Spleen (tissue), 11 donors: Measurements from ENCODE around the gene ATE1. TPM values are rescaled to one million over a fixed set of nuclear protein-coding genes. Genes with fewer than 3 reads are reported as not detected.

Source experiments
- DNase-seq: peaks from one replicate; pipeline ENCODE4 v3.0.0-alpha.2; 2020
- H3K27ac ChIP-seq, 8 donors: fragments of 200-600 bp; sonication (generic) in 7 of 8; 1 replicate in 4 of 8; 2 replicates in 4 of 8; pipeline versions ENCODE4 v1.5.0 to v1.8.0; 2016 to 2021; ENCODE audit warnings: inconsistent platforms in 4 of 8, mild to moderate bottlenecking in 4 of 8, moderate library complexity in 1 of 8
- H3K27me3 ChIP-seq, 7 donors: fragments of 200-600 bp; sonication (generic) in 6 of 7; replicated peaks in 1 of 7; 1 replicate in 4 of 7; 2 replicates in 3 of 7; pipeline versions ENCODE4 v1.5.0 to v1.8.0; 2016 to 2021; ENCODE audit warnings: inconsistent platforms in 3 of 7, mild to moderate bottlenecking in 1 of 7
- H3K36me3 ChIP-seq, 6 donors: fragments of 200-600 bp; sonication (generic) in 5 of 6; 1 replicate in 4 of 6; 2 replicates in 2 of 6; pipeline versions ENCODE4 v1.5.0 to v1.8.0; 2016 to 2021; ENCODE audit warnings: inconsistent platforms in 2 of 6
- H3K4me1 ChIP-seq, 6 donors: fragments of 200-600 bp; sonication (generic) in 5 of 6; 1 replicate in 3 of 6; 2 replicates in 3 of 6; pipeline versions ENCODE4 v1.5.0 to v1.8.0; 2016 to 2021; ENCODE audit warnings: inconsistent platforms in 3 of 6
- H3K4me3 ChIP-seq, 8 donors: fragments of 200-600 bp; sonication (generic) in 7 of 8; 1 replicate in 4 of 8; 2 replicates in 4 of 8; pipeline versions ENCODE4 v1.5.0 to v1.8.0; 2016 to 2021; ENCODE audit warnings: inconsistent platforms in 4 of 8, mild to moderate bottlenecking in 4 of 8, moderate library complexity in 2 of 8
- H3K9me3 ChIP-seq, 8 donors: fragments of 200-600 bp; sonication (generic) in 7 of 8; 1 replicate in 4 of 8; 2 replicates in 4 of 8; pipeline versions ENCODE4 v1.5.0 to v1.8.0; 2016 to 2021; ENCODE audit warnings: inconsistent platforms in 4 of 8
- POLR2A ChIP-seq, 3 donors: fragments of 450-650 bp; IDR thresholded peaks; one replicate each; pipeline ENCODE4 v1.5.1; 2017; ENCODE audit warnings: antibody characterized with exemption in 3 of 3, mild to moderate bottlenecking in 1 of 3
- POLR2AphosphoS5 ChIP-seq, 3 donors: sonication (generic); formaldehyde crosslinking; IDR thresholded peaks; one replicate each; pipeline ENCODE4 v1.5.1; 2017; ENCODE audit warnings: antibody characterized with exemption in 3 of 3
- whole genome bisulfite sequencing, 5 donors: extraction: QIAGEN DNeasy Blood & Tissue Kit in 3 of 5; methylation state at CpG; one replicate each; pipeline versions ENCODE4 v1.1.5 to v1.1.7; 2013 to 2018; 5-methylcytosine and 5-hydroxymethylcytosine counted together
- intact Hi-C: fragments of 100-400 bp; cut with DNase I; formaldehyde crosslinking; loops from one replicate; pipeline ENCODE4 v1.15.0; 2023; ENCODE audit warnings: low total_unique reads
- polyA plus RNA-seq, 3 donors: library from polyadenylated mRNA; stranded (reverse); fragments of 200-250 nt; gene quantifications; one replicate each; pipeline ENCODE4 v1.2.1, GENCODE V29; 2013
- total RNA-seq, 7 donors: library from RNA; depleted of rRNA in 3 of 7; stranded (reverse); fragments of >200 nt in 3 of 7; fragmentation: NEBNext Ultra II Directional in 4 of 7; extraction: Animal tissue kit (Norgen Biotek cat#: 25700) in 4 of 7; gene quantifications; one replicate each; pipeline versions ENCODE4 v1.1.0 to v1.2.1, GENCODE V29; 2016 to 2021
- TF ChIP-seq, protein P1 (sequence below), 11 experiments: fragments of 200-600 bp in 7 of 11; fragments of 450-650 bp in 4 of 11; sonication (generic) in 4 of 11; IDR thresholded peaks in 8 of 11; conservative IDR thresholded peaks in 3 of 11; 1 replicate in 7 of 11; 2 replicates in 4 of 11; pipeline versions ENCODE4 v1.4.0 to v1.8.0; 2016 to 2021; ENCODE audit warnings: antibody characterized with exemption in 11 of 11, inconsistent platforms in 4 of 11, mild to moderate bottlenecking in 1 of 11
- donor health status: healthy with polysubstance abuse.
- donor health status: DM: no; HTN: no; CAD: no; lungs with moderate emphysema.
- donor health status: DM: no; HTN: no; CAD: no.
- donor health status: Bipolar disorder and iron deficiency.
- donor health status: healthy.
- donor health status: DM: no; HTN: no; CAD: no.
- donor health status: DM: yes; HTN: yes; CAD: no.

Gene ATE1
- total and polyA plus RNA-seq, 10 donors, result 5.4 to 38.9 (median 29.9) TPM

GRCh38 chr10:121949451-121949850 lies 21.6 kb upstream of the ATE1 start:
- no peak overlapping the region for H3K4me3 ChIP-seq

DNA sequence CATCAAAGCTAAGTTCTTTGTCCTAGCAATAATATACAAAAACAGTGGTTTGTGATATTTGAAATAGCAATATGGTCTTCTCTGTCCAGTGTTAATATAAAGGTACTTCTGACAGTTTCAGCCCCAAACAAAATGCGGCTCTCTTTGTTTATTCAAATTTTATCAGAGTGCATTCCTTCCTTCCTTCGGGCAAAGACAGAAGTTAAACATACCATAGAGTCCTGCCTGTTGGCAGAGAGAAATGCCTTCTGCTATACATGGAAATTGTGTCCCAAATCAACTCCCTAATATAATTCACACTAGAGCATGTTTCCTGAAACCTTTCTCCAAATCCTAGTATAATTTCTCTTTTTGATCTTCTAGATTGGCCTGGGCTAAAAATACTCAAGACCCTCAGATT lies 21.2 kb upstream of the ATE1 start:
- H3K4me1 ChIP-seq, result no peaks in the 10 kb centered on the region
- no peaks in the 10 kb centered on the region for H3K27me3 ChIP-seq
- DNase-seq, result no peak
- no peaks in the 10 kb centered on the region for H3K9me3 ChIP-seq
- intact Hi-C loops, result no loop called here
- peaks cover 0 to 3% (median 0%) of the 10 kb centered on the region in 6 donors for H3K36me3 ChIP-seq
- H3K4me3 ChIP-seq, result no peak overlapping the region
- TF ChIP-seq, protein P1, sequence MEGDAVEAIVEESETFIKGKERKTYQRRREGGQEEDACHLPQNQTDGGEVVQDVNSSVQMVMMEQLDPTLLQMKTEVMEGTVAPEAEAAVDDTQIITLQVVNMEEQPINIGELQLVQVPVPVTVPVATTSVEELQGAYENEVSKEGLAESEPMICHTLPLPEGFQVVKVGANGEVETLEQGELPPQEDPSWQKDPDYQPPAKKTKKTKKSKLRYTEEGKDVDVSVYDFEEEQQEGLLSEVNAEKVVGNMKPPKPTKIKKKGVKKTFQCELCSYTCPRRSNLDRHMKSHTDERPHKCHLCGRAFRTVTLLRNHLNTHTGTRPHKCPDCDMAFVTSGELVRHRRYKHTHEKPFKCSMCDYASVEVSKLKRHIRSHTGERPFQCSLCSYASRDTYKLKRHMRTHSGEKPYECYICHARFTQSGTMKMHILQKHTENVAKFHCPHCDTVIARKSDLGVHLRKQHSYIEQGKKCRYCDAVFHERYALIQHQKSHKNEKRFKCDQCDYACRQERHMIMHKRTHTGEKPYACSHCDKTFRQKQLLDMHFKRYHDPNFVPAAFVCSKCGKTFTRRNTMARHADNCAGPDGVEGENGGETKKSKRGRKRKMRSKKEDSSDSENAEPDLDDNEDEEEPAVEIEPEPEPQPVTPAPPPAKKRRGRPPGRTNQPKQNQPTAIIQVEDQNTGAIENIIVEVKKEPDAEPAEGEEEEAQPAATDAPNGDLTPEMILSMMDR (IDR thresholded peaks at IDR 0.05 in 8 of 11, conservative IDR thresholded peaks at IDR 0.05 in 3 of 11), result no peak
- TF ChIP-seq POLR2A (IDR thresholded peaks at IDR 0.05), result no peak
- 64 to 89% (median 76%) methylated on average over 2 of the region's 2 CpGs for WGBS, 5 donors
- no peak overlapping the region for H3K27ac ChIP-seq

More at GRCh38 chr10:121949451-121949850, 21.6 kb upstream of the ATE1 start:
- TF ChIP-seq, protein P1 (IDR thresholded peaks at IDR 0.05 in 8 of 11, conservative IDR thresholded peaks at IDR 0.05 in 3 of 11), result no peak
- TF ChIP-seq POLR2AphosphoS5 (IDR thresholded peaks at IDR 0.05) (no peak), POLR2A (IDR thresholded peaks at IDR 0.05) (no peak)
- Histone ChIP-seq H3K4me1 (no peaks in the 10 kb centered on the region), H3K36me3 (peaks cover 0 to 7% (median under 1%) of the 10 kb centered on the region in 6 donors), H3K27me3 (no peaks in the 10 kb centered on the region), H3K9me3 (no peaks in the 10 kb centered on the region), H3K27ac (no peak overlapping the region)
- intact Hi-C loops, result no loop called here
- 88 to 93% (median 91%) methylated on average over 3 of the region's 3 CpGs for WGBS, 5 donors
- DNase-seq, result no peak

DNA sequence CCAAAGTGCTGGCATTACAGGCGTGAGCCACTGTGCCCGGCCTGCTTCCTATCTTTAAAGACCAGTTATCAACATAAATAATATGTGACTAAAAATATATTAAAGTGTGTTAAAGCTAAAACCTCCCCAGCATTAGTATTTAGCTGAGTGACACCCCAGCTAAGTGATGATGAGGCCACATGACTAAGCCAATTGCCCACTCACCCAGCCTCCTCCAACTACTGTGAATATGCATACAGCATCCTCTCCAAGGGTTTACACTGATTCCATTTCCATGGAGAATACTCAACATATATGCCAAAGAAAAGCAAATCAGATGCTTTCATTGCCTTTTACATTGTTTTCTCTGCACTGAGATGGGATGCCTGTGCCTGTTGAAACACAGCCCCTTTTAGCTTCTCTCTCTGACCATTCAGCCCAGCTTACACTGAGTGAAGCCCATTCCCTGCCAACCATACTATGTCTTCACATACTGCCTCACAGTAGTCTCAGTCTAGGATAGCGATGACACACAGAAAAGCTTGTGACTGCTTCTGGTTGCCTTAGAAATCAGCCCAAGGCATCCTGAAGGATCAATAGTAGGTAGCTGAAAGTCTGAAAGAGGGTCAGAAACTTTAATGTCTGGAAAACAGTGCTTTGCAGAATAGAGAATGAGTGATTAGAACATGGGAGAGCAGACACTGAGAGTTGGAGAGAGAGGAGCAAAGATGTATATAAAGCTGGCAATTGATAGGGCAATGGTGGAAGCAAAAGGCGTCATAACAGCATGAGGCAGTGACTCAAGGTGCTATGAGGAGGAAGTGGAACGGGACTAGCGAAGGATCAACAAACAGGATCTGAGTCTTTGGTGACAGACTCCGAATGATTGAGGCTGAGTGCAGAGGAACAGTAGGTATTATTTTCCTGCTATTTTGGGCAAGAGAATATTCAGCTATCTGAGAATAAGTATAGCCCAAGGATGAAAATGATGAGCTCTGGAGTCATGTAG lies 19.8 kb upstream of the ATE1 start:
- 80 to 91% (median 83%) methylated on average over 7 of the region's 7 CpGs for WGBS, 5 donors
- TF ChIP-seq, protein P1 (IDR thresholded peaks at IDR 0.05 in 8 of 11, conservative IDR thresholded peaks at IDR 0.05 in 3 of 11), result no peak
- TF ChIP-seq POLR2AphosphoS5 (IDR thresholded peaks at IDR 0.05), result no peak
- no peak for TF ChIP-seq POLR2A (IDR thresholded peaks at IDR 0.05)
- no peak overlapping the region for H3K27ac ChIP-seq
- no peaks in the 10 kb centered on the region for H3K36me3 ChIP-seq
- DNase-seq, result no peak
- no peaks in the 10 kb centered on the region for H3K27me3 ChIP-seq
- peaks cover 0 to 2% (median 0%) of the 10 kb centered on the region in 6 donors for H3K4me1 ChIP-seq
- H3K4me3 ChIP-seq, result no peak overlapping the region
- intact Hi-C loops, result no loop called here
- H3K9me3 ChIP-seq, result no peaks in the 10 kb centered on the region

DNA sequence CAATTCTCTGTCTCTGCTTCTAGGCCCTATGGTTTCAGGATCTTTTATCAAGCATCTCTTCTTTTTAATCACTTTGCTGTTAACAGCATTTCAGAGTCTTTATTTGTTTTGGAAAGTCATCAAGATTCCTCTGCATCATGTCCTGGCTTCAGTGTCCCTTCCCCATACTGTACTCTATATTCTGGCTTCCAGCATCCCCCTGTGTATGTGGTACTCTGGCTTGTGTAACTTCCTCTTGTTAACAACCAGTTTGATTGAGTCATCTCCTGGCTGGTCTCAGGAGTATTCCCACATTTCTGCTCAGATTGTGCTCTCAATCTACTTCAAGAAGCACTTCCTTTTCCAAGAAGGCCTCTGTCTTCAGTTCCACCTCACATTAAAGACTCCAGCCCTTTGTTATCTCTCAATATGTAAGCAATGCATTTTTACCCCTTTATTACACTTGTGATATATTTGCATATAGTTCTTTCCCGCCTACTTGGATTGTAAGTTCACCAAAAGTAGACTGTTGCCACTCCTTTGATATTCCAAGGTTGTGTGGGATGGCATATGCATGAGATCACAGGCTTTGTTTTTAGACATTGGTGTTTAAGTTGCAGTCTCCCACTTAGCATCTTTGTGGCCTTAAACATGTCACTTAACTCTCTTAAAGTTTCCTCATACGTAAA lies 15.1 kb upstream of the ATE1 start:
- H3K4me3 ChIP-seq, result no peak overlapping the region
- DNase-seq, result no peak
- intact Hi-C loops, result no loop called here
- no peaks in the 10 kb centered on the region for H3K36me3 ChIP-seq
- no peak for TF ChIP-seq POLR2AphosphoS5 (IDR thresholded peaks at IDR 0.05)
- TF ChIP-seq, protein P1 (IDR thresholded peaks at IDR 0.05 in 8 of 11, conservative IDR thresholded peaks at IDR 0.05 in 3 of 11), result no peak
- H3K27me3 ChIP-seq, result no peaks in the 10 kb centered on the region
- peak overlapping the region in 1 of 8 donors; percentile 56 for H3K27ac ChIP-seq
- no peaks in the 10 kb centered on the region for H3K9me3 ChIP-seq
- peaks cover 0 to 5% (median 0%) of the 10 kb centered on the region in 6 donors for H3K4me1 ChIP-seq
- WGBS, 5 donors, result 55 to 91% (median 70%) methylated on average over 2 of the region's 2 CpGs
